ENCODE data around the gene AASDHPPT. TPM values are rescaled to one million over a fixed set of nuclear protein-coding genes. Genes with fewer than 3 reads are reported as not detected.

The AASDHPPT gene
- total and polyA plus RNA-seq, 12 donors, result 13.2 to 46.7 (median 38.1) TPM

GRCh38 chr11:106061954-106062949 lies 15.2 kb upstream of the AASDHPPT start:
- ATAC-seq (no peak), DNase-seq (no peak)
- TF ChIP-seq CTCF (IDR thresholded peaks at IDR 0.05), result no peak
- WGBS, 2 donors, result 98 to 100% methylated on average over 1 of the region's 1 CpG
- Histone ChIP-seq H3K9me3 (no peaks in the 10 kb centered on the region), H3K36me3 (peaks cover 0 to 16% (median 0%) of the 10 kb centered on the region in 9 donors), H3K4me3 (no peak overlapping the region), H3K27ac (no peak overlapping the region), H3K27me3 (no peaks in the 10 kb centered on the region), H3K4me1 (no peaks in the 10 kb centered on the region)
- intact Hi-C loops (cut with DNase I), result no loop called here

GRCh38 chr11:106063009-106063408 lies 14.5 kb upstream of the AASDHPPT start:
- Histone ChIP-seq H3K4me1 (no peaks in the 10 kb centered on the region), H3K27me3 (no peaks in the 10 kb centered on the region), H3K9me3 (no peaks in the 10 kb centered on the region), H3K27ac (no peak overlapping the region), H3K36me3 (peaks cover 0 to 9% (median 0%) of the 10 kb centered on the region in 9 donors), H3K4me3 (no peak overlapping the region)
- intact Hi-C loops (cut with DNase I), result no loop called here
- ATAC-seq (no peak), DNase-seq (no peak)
- TF ChIP-seq CTCF (IDR thresholded peaks at IDR 0.05), result no peak

GRCh38 chr11:106070606-106071005 lies 6.9 kb upstream of the AASDHPPT start:
- H3K27me3 ChIP-seq, result no peaks in the 10 kb centered on the region
- no peak overlapping the region for H3K4me3 ChIP-seq
- H3K36me3 ChIP-seq, result peaks cover 0 to 21% (median 0%) of the 10 kb centered on the region in 9 donors
- no peak for TF ChIP-seq CTCF (IDR thresholded peaks at IDR 0.05)
- WGBS, 2 donors, result 89 to 93% methylated on average over 3 of the region's 3 CpGs
- H3K27ac ChIP-seq, result no peak overlapping the region
- ATAC-seq, result no peak
- no peaks in the 10 kb centered on the region for H3K9me3 ChIP-seq
- DNase-seq, result no peak
- intact Hi-C loops (cut with DNase I), result no loop called here
- peaks cover 0 to 8% (median under 1%) of the 10 kb centered on the region in 9 donors for H3K4me1 ChIP-seq

GRCh38 chr11:106072804-106073203 lies 4.7 kb upstream of the AASDHPPT start:
- Histone ChIP-seq H3K4me3 (no peak overlapping the region), H3K36me3 (peaks cover 0 to 21% (median 0%) of the 10 kb centered on the region in 9 donors), H3K27ac (no peak overlapping the region), H3K4me1 (peaks cover 0 to 17% (median 11%) of the 10 kb centered on the region in 9 donors), H3K9me3 (no peaks in the 10 kb centered on the region), H3K27me3 (no peaks in the 10 kb centered on the region)
- 91 to 98% methylated on average over 1 of the region's 1 CpG for WGBS, 2 donors
- intact Hi-C loops (cut with DNase I), result no loop called here
- no peak for TF ChIP-seq CTCF (IDR thresholded peaks at IDR 0.05)
- DNase-seq (no peak), ATAC-seq (no peak)

Measured in heart right ventricle (tissue), 16 donors.